ENCODE data around the gene RGS7BP. TPM values are rescaled to one million over a fixed set of nuclear protein-coding genes. Genes with fewer than 3 reads are reported as not detected.
"Not testable (repeated sequence)": the region's sequence is repeated elsewhere in the genome, so short reads cannot be mapped to it uniquely, and the experiment has no call there.

The RGS7BP gene
- polyA plus RNA-seq, 1 donor: 8.9 TPM

DNA sequence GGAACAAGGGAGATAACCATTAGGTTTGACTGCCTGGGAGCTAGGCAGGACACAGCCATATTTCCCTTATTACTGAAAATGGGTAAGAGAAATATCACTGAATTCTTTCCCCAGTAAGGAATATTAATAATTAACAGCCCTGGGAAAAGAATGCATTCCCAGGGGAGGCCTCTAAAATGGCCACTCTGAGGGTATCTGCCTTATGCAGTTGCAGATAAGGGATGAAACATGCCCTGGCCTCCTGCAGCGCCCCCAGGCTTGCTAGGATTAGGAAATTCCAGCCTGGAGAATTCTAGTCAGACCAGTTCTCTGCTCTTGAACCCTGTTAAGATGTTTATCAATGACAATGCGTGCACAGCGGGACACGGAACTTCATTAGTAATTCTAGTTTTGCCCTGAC, 52.8 kb downstream of the RGS7BP start:
- not testable (repeated sequence) for DNase-seq (ENCODE audit: low read depth)

DNA sequence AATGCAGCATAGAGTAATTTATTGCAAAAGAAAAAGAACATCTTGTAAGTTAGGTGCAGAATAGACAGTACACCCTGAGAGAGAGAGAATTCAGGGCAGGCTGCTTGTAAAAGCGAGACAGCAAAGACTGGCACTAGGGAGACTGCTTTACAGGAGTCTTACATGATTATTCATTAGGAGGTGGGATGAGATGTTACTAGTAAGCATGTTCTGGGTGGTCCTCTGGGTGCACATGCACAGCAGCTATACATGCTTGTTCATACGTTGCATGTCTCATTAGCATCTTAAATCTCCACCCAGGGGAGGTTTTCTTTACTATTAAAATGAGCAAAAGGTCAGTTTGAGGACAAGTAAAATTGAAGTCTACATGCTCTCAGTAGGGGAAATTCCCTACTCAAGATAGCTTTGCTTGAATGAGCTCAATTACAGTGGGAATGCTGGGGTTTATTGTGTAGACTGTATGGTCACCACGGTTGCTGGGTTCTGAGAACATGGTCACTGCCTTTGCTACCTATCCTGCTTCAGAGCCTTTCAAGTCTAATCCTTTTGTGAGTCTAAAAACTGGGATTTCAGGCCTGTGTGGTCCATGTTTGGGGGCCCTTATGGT, 60.6 kb downstream of the RGS7BP start:
- no peak for DNase-seq (ENCODE audit: low read depth)

DNA sequence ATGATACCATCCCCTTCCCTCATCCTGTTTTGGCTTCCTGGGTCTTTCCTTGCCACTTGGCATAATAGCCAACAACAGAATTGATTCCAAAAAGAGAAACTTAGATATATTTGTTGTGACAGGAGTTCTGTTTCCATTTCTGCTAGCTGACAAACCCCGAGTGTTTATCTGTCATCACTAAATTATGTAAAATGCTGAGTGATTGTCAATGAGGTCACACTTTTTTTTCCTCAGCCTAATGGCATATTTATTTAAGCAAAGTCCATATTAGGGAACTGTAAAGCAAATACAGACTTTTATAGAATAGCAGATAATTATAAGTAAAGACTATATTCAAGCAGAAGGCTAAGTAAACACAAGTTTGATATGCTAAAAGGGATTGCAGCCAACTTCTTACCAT, 64.0 kb downstream of the RGS7BP start:
- DNase-seq (ENCODE audit: low read depth): no peak

DNA sequence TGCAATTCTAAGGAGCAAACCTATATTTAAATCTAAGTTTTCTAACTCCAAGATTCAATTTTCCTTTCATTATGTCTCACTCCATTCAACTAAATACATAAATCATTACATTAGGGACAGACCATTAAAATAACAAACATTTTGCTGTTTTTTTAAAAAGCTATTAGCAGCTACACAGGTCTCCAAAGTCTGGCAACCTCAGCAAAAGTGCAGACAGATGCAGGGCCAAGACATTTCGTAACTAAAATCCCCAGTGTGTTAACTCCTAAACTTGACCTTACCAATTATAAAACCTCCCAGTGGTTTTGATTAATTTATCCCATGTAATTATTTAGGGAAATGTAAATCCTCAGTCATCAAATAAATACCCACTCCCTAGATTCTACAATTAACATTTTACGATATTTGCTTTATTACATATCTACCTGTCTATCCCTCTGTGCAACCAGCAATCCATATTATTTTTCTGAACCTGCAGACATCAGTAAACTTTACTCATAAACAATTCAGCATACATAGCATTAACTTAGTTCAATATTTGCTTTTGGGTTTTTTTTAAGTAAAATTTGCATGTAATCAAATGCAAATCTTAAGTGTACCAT, 64.7 kb downstream of the RGS7BP start:
- DNase-seq (ENCODE audit: low read depth): no peak

DNA sequence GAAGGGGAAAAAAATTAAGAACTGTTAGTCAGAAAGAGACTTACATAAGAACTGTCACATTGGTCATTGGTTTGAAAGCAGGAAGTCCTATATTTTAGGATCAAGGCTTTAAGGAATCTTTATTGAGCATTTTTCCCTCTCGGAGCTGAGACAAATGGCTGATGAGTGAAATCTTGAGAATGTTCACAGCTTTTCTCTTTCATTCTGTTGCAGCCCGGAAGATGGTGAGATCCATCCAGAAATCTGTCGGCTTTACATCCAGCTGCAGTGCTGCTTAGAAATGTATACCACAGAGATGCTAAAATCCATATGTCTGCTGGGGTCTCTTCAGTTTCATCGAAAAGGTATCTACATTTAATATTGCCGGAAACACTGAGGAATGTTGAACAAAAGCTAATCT, 69.7 kb downstream of the RGS7BP start:
- DNase-seq (ENCODE audit: low read depth): no peak

DNA sequence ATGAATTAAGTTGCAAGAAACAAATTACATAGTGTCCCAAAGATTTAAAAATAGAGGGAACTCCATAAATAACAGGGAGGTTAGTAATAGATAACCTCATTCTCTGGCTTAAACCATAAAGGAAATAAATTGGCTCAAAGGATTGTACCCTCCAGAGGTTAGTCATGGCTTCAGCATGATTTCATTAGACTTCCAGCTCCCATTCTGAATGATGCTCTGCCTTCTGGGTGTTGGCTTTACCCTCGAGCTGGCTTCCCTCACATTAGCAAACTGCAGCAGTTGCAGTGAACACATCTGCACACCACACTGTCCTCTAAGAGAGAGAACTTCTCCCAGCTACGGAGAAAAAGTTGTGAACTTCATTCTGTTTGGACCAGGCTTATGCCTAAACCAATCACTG, 70.4 kb downstream of the RGS7BP start:
- no peak for DNase-seq (ENCODE audit: low read depth)

DNA sequence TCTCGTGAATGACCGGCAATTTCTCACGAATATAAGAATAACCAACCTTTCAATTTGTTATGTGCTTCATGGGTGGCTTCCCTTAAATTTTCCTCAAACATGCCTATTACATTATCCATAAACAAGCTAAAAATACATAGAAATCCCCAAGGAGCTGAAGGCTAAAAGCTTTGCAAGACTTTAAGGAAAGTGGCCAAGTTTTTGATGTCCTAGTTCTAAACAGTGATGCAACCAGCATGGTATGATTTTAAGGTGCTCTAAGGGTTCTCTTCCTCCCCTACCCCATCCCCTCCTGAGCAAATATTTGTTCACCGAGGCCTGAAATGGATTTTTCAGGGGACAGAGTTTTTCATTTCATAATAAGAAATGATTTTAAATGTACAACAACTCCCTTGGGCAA, 79.8 kb downstream of the RGS7BP start:
- peak; percentile 5 for DNase-seq (ENCODE audit: low read depth)

DNA sequence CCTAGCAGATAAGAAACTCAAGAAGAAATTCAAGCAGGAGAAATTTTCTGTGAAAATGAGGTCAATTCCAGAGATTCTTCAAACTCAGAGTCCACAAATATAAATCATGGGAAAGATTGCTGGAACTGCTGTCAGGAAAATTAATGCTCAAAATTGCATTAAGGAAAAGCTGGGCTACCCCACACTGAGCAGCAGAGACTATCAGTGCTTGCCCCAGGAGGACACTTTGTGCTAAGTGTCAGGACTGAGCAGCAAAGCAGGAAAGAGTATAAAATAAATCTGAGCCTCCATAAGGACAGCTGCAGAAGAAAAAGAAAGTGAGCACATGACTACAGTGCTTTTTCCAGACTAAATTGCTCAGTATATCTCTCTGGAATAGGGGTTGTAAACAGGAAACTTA, 81.6 kb downstream of the RGS7BP start:
- DNase-seq (ENCODE audit: low read depth): no peak

DNA sequence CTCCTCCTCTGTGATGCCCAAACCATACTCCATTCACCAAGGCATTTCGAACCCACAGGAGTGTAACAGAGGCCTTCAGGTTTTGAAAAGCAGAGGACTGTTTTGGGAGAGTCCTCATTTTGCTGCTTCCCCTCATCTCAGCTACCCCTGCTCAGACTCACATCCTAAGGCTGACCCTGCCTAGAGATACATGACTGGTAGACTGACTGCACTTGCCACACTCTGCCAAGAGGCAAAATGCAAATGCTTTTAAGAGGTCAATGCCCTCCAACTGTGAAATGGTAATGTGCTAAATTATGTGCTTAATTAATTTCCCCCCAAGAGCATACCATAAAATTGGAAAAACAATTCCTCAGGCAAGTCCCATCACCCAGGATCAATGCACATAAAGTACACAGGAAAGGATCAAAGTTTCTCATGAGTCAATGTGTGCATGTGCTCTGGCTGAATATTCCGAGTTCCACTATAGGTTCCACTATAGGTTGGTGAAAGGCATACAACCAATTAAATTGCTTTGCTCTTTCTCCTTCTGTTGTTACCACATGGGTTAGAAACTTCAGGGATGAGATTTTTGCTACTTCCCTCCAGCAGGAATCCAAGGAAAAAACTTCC, 87.0 kb downstream of the RGS7BP start:
- no peak for DNase-seq (ENCODE audit: low read depth)

DNA sequence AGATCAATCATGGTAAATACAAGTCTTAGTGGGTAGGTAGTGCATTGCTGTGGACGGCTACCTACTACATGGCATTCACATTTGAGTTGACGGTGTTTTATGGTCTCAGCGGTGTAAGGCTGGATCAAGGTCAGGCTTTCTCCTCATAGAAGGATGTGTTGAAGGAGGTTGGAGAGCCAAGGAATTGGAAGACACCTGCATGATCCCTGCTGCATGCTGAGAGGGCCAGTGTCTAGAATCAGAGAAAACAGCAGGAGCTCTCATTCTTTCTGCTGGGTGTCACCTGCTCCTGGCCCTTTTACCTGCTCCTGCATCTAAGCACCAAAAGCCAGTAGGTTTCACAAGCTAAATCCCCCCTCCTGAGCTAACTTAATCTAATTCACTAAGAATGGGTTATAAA, 88.2 kb downstream of the RGS7BP start:
- DNase-seq (ENCODE audit: low read depth): no peak

DNA sequence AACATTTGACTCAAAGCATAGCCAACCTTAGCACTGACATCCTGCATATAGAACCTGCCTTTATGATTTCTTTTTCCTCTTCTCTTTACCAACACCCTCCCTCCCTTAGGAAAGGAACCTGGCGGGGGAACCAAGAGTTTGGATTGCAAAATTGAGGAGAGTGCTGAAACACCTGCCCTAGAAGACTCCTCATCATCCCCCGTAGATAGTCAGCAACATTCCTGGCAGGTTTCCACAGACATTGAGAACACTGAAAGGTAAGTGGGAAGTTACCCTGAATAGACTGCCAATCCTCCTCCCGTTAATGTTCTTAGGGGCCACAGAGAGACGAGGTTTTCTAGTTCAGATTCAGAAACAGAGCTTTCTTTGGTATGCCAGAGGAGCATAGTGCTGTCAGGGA, 88.8 kb downstream of the RGS7BP start:
- DNase-seq (ENCODE audit: low read depth): no peak

DNA sequence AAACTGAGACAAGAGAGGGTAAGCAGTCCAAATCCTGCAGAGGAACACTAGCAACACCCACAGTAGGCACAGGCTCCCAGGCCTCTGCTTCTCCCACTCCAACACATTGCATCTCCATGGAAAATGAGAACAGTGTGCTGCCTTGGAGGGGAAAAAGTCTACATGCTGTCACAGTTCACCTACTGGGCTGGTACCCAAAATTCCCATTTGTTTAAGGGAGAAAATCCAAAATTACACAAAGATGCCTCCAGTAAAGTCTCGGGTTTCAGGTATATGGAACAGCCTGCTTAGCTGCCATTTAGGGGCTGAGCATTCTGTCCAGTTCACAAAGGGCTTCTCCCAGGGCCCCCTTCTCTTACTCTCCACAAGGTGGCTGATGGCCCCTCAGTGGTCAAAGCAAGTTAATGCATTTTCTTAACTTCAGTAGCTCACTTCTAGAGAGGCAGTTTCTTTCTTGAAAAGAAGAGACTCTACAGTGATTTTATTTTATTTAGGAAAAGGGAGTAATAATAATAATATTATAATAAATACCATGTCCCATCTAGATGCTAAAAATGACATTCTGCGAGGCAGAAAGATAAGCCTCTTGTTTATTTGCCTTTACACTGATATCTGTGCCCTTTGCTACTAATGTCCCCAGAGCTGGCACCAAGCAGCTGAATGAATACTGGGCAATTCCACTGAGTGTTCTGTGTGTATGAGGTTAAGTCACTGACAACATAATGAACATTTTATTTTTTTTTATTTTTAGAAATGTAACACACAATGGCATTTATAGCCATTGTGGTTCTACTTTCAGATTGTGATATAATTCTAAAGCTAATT, 89.4 kb downstream of the RGS7BP start:
- DNase-seq (ENCODE audit: low read depth): peak; percentile 14

DNA sequence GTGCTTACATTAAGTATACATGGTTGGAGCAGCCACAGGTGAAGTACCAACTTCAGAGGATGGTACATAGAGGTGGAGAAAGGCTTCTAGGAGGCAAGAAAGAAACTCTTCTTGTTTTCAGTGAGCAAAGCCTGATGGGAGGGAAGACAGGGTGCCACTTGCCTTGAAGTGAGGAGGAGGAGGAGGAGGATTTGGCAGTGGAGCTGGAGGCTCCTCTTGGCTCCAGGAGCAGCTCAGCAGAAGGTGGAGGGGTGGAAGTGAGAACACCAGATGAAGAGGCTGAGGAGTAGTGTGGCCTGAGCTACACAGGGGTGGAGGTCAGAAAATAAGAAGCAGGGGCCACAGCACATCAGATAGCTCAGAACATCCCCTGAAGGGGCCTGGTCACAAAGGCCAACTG, 93.4 kb downstream of the RGS7BP start:
- no peak for DNase-seq (ENCODE audit: low read depth)

DNA sequence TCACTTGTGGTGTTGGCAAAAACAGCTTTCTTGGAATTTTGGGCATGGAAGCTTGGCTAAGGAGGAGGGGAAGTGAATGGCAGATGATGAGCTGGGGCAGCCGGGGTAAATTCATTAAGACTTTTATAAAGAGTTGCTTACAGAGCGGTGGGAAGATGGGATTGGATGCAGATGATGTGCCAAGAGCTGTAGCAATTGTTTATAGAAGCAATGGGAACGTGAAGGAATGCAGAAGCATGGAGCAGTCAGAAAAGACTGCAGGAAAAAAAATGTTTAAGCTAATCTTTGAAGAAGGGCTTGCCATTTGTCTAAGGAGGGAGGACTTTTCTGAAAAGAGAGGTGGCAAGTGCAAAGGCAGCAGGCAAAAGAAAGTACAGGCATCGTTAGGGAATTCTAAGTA, 97.9 kb downstream of the RGS7BP start:
- DNase-seq (ENCODE audit: low read depth): no peak

DNA sequence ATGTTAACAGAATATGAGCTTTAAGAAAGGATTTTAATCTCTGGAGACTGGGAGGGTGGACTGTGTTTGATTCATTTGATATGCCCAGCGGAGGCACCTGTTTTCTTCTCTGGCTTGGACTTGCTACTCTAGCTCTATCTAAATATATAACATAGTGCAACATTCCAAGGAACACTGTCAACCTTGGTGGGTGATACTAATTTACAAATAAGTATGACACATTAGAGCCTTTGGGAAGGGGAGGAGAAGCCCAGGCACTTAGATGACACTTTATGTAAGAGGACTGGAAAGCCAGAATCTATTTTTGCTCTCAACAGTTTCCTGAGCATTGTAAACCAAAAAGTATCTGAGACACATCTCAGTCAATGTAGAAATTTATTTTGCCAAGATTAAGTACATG, 101.1 kb downstream of the RGS7BP start:
- DNase-seq (ENCODE audit: low read depth): no peak

DNA sequence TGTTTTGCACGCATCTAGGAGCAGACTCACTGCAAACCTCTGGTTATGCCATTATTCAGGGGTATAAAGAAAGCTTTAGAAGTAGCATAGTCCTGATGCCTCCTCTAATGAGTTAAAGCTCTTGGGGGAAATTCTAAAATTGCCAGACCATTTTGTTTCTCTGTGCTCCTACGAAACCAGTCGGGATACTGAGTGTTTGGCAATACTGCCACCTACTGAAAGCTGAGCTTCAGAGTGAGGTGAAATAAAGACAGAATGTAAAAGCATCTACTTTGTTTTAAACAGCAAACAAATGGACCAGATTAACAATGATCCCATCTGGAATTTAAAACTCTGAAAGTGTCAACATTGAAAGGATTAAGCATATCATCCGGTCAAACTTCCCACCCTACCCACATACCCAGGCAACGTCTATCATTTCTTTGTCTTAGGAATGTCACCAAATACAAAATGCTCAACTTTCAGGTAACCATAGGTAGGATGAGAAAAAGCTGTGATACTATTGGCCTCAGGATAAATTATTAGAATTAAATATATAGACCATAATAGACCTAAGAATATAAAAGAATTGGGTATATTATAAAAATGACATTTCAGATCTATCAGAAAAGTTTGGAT, 106.6 kb downstream of the RGS7BP start:
- peak; percentile 44 for DNase-seq (ENCODE audit: low read depth)

DNA sequence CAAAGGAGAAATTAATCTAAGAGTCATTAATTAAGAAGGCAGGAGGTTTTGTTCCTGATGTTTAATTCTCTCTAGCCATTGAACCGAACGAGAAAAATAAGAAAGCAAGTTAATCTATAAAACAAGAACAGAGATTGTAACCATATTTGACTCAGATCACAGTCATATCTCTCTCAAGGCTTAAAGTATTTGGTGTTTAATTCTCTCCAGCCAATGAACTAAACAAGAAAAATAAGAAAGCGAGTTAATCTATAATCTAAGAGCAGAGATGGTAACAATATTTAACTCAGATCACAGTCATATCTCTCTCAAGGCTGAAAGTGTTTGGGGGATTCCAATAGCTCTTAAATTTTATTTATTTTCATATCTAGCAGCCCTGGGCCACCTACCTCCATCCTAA, 110.1 kb downstream of the RGS7BP start:
- DNase-seq (ENCODE audit: low read depth): no peak

DNA sequence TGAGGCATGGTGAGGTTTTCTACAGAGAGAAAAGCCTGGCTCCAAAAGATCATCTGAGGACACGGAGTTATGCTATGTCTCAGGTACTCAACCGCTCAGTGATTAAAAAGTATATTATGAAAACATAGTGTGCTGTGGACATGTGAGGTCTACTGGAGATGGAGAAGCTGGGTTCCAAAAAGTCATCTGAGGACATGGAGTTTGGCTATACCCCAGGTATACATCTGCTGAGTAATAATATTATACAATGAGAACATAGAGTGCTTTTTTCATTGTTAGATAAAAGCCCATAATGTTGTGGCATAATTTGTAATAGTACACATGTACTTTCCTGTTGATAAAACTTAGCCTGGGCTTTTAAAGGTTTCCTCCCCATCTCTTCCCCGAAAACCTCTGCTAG, 113.8 kb downstream of the RGS7BP start:
- DNase-seq (ENCODE audit: low read depth): no peak

DNA sequence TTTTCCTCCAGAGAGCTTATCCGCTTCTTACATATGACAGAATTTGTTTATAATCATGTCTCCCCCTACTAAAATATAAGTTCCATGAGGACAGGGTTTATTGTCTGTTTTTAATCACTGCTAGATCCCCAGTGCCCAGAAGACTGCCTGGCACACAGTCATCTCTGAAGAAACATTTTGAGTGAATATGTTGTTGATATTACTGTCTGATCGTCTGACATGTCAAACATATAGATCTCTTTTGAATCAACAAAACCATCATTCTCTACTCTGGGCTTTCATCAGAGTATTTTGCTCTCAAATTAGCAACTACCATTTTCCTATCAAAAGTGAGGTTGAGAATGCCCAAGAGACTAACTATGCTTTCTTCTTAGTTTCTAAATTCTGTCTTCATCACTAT, 117.2 kb downstream of the RGS7BP start:
- no peak for DNase-seq (ENCODE audit: low read depth)

DNA sequence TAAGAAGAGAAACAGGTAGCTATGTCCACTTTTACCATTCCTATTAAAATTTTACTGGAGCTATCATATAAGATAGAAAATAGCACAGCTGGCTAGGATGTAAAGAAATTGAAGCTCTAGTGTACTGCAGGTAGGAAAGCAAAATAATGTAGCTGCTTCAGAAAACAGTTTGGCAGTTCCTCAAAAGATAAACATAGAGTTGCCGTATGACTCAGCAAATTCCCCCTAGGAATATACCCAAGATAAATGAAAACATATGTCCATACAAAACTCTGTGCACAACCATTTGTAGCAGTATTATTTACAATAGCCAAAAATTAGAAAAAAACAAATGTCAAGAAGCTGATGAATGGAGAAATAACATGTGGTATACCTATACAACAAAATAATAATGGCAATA, 119.9 kb downstream of the RGS7BP start:
- DNase-seq (ENCODE audit: low read depth): no peak

DNA sequence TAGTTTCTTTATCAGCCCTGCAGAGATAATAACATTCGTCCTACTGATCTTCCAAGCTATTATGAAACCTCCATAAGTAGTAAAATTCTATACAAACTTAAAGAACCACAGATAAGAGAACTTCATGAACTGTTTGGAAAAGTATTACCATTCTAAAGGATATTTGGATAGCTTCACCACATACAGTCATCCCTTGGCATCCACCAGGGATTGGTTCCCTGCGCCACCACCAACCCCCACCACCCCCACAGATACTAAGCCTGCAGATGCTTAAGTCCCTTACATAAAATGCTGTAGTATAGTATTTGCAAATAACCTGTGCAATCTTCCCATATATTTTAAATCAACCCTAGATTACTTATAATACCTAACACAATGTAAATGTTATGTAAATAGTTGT, 123.1 kb downstream of the RGS7BP start:
- DNase-seq (ENCODE audit: low read depth): no peak

DNA sequence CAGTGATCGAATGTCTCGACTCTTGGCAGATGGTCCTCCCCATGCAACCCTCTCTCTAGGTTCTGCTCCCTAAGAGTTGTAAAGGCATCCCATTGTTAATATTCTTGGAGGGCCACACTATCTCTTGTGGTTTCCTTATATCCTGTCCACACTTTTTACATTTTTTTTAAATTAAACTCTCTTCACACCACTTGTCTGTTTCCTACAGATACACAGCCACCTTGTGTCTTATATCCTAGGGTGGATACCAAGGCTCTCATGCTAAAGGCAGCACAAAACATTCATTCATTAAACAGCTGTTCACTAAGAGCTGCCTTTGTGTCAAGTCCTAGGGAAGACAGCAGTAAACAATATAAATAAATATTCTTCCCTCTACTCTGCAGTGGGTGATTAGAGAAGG, 124.0 kb downstream of the RGS7BP start:
- DNase-seq (ENCODE audit: low read depth): no peak

All from forelimb muscle (tissue), 1 donor.